Right forelimb (tissue), 1 donor: ENCODE measurements around the gene S100PBP.
A peak's percentile ranks its signal among the peaks of the same experiment; 100 is the strongest.
"Not testable (repeated sequence)": the region's sequence is repeated elsewhere in the genome, so short reads cannot be mapped to it uniquely, and the experiment has no call there.

Experiments used
- DNase-seq: peaks from one replicate; pipeline ENCODE4 v3.0.0-alpha.2; 2018

S100PBP gene

DNA sequence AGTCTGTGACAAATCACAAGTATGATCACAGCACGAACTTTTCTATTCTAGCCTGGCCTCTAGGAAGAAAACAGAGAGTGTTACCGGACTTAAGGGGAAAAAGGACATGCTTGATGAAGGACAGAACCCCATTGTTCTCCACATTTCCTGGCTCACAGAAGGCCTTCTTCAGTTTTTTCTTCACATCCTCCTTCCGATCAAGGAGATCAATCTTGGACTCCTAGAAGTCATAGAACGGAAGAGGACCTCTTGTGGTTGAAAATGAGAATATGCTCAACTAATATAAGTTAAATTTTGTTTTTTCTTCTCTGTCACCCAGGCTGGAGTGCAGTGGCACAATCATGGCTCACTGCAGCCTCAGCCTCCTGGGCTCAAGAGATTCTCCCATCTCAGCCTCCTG, 30.6 kb upstream of the S100PBP start:
- no peak for DNase-seq

DNA sequence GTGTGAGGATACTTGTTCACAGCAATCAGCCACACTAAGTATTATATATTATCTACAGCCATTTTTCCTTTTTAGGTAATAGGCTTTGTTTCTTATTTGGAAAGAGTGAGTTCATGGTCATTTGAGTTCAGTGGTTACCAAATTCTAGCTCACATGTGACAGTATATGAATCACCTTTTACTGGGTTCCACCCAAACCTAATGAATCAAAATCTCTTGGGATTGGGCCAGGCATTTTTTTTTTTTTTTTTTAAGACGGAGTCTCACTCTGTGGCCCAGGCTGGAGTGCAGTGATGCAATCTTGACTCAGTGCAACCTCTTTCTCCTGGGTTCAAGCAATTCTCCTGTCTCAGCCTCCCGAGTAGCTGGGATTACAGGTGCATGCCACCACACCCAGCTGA, 28.1 kb upstream of the S100PBP start:
- DNase-seq, result not testable (repeated sequence)

DNA sequence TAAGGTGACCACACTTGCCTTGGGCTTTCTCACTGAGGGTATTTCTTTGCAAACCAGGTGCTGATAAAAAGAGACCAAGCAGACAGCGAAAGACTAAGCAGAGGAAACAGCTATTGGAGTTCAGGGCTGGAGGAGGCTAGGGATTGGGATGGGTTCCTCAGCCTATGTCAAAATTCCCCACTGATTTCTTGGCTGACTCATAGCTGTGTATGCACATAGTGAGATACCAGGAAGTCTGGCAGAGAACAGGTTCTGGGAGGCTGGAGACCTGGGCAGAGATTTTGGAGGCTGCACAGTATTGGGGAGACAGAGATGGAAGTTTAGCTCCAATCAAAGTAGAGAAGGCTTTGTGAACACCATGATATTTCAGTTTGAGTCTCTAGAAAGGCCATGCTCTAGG, 25.6 kb upstream of the S100PBP start:
- no peak for DNase-seq

DNA sequence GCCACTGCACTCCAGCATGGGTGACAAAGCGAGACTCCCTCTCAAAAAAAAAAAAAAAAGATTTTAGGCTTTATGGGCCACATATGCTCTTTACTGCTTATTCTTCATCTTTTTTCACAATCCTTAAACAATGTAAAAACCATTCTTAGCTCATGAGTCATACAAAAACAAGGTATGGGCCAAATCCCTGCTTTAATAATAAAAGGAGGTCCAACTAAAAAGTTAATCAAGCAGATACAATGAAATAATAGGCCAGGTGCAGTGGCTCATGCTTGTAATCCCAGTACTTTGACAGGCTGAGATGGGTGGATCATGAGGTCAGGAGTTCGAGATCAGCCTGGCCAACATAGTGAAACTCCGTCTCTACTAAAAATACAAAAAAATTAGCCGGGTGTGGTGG, 21.7 kb upstream of the S100PBP start:
- DNase-seq, result not testable (repeated sequence)

DNA sequence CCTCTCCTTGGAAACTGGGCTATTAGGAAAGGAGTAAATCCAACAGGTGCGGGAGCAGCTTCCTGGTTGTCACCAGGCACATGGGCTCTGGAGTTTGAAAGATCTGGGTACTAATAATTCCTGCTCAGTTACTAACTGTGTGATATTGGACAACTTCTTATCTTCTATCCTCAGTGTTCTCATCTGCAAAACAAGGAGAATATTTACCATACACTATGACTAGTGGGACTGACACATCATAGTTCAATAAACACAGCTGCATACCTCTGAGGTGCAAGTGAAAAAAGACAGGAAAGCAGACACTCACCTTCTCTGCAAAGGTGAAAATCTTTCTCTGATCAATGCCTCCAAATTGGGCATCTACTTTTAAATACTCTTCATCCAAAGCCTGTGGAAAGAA, 20.0 kb upstream of the S100PBP start:
- no peak for DNase-seq

DNA sequence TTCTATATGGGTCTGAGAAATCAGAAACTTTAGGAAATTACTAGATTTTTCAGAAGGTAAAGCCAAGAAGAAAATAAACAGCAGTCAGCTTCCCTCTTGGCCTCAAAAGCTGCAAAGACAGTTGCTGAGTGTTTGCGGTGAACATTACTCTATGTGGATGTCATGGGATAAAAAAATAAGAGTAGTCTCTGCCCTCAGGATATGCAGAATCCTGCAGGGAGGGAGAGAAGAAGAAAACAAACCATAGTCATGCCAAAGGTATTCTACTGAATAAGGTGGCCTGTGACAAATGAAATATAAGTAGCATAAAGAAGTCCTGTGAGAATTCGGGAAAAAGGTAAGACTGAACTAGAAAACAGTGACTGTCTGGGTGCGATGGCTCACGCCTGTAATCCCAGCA, 19.3 kb upstream of the S100PBP start:
- DNase-seq, result no peak

DNA sequence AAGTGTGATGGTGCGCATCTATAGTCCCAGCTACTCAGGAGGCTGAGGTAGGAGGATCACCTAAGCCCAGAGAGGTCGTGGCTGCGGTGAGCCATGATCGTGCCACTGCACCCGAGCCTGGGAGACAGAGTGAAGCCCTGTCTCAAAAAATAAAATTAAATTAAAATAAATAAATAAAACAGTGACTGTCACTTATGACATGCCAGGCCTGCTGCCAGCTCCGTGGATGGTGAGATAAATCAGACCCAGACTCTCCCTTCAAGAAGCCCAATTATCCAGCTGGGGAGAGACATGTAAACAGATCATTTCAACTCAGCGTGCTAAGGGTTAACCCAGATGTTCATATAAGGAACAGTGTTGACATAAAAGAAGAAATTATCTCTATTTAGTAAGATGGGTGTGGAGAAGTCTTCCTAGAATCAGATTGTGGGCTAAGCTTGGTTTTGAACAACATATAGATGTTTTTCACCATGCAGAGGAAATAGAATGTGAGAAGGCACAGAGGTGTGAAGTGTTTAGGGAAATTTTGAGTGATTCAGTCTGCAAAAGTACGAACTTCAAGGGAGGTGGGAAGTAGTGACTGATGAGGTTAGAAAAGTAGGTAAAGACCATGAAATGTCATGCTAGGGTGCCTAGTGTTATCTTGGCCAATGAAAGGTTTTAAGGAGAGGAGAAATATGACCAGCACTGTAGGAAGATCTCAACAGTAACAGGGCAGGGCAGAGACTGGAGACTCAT, 18.6 kb upstream of the S100PBP start:
- no peak for DNase-seq

DNA sequence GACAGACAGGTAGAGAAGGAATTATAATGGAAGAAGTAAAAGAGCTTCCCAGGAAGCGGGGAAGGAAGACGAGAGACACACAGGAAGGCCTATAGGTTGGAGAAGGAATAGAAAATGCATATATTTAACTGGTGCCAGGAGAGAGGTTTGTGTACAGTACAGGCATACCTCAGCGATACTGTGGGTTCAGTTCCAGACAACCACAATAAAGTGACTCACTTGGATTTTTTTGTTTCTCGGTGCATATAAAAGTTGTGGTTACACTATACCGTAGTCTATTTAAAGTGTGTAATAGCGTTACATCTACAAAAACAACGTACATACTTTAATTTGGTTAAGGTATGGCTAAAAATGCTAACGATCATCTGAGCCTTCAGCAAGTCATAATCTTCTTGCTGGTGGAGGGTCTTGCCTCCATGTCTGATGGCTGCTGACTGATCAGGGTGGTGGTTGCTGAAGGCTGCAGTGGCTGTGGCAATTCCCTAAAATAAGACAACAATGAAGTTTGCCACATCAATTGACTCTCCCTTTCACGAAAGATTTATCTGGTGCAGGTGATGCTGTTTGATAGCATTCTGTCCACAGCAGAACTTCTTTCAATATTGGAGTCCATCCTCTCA, 16.2 kb upstream of the S100PBP start:
- DNase-seq, result no peak

DNA sequence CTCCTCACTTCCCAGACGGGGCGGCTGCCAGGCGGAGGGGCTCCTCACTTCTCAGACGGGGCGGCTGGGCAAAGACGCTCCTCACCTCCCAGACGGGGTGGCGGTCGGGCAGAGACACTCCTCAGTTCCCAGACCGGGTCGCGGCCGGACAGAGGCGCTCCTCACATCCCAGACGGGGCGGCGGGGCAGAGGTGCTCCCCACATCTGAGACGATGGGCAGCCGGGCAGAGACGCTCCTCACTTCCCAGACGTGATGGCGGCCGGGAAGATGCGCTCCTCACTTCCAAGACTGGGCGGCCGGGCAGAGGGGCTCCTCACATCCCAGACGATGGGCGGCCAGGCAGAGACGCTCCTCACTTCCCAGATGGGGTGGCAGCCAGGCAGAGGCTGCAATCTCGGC, 13.0 kb upstream of the S100PBP start:
- DNase-seq, result not testable (repeated sequence)

DNA sequence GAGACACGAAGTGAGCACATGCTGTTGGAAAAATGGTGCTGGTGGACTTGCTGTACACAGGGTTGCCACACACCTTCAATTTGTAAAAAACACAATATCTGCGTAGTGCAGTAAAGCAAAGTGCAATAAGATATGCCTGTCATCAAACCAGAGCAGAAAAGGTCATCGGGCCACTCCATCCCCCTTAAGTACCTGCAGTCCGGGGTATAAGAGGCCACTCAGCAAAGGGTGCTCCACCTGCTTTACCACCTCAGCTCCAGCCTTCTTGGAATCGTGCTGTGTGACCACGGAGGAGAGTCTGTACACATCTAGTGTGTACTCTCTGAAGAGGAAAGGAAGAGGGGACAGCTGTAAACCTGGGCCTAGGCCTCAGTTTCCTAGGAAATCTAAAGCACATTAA, 11.2 kb upstream of the S100PBP start:
- DNase-seq, result no peak

DNA sequence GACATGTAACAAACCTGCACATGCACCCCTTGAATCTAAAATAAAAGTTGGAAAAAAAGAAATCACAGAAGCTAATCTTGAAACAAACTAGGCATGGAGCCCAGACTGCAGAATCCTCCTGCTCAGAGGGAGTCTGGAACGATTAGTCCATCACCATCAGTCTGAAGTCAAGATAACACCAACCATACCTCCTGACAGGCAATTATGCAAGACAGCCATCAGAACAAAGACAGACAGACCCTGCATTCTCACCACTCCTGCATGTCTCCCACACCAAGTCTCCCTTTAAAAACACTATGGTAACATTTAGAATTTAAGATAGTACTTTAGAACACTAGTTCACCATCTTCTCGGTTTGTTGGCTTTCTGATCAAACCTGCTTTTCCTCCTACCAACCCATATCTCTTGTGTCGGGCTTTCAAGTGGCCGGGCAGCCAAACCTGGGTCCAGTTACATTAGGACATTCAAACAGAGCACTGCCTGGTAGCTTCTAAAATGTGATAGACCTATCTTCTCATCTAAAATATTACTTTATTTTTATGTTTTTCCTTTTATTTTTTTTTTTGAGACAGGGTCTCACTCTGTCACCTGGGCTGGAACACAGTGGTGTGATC, 10.4 kb upstream of the S100PBP start:
- DNase-seq, result no peak

DNA sequence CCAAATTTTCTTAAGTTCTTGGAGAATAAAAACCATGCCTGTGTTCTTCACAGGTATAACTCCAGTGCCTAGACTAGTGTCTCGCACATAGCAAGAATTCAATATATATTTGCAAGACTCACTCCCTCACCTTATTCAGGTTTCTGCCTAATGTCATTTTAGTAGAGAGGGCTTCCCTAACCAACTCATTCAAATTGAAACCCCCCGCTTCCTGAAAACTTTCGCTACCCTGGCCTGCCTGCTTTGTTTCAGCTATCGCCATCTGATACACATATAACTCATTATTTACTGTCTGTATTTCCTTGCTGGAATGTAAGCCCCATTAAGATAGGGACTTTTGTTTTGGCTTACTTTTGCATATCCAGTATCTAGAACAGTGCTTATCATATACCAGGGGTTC, 8.9 kb upstream of the S100PBP start:
- DNase-seq, result no peak

DNA sequence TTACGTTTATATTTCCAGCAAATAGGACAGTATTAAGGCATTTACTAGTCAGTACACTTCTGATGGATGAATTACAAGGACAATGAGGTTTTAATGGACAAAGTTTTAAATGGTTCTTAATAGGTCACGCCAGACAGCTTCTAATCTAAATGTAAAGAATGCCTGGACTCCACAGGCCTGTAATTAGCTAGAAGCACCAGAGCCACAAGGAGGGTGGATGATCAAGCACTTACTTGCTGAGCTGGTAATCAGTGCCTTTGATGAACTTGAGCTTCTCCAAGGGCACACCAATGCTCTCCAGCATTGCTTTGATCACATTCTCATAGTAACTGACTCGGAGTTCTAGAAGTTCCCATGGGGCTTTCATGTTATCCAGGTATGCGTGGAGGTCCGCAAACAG, 7.1 kb upstream of the S100PBP start:
- DNase-seq, result no peak

DNA sequence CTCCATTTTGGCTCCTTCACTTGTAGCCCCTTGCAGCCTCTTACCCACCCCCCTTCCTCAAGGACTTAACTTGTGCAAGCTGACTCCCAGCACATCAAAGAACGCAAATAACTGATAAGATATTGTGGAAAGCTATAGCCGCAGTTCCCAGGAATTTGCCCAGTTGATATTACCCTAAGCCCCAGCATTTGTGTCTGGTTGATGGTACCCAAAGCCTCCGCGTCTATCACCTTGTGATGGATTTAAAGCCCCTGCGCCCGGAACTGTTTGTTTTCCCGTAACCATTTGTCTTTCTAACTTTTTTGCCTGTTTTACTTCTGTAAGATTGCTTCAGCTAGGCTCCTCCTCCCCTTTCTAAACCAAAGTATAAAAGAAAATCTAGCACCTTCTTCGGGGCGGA, 6.2 kb upstream of the S100PBP start:
- no peak for DNase-seq

DNA sequence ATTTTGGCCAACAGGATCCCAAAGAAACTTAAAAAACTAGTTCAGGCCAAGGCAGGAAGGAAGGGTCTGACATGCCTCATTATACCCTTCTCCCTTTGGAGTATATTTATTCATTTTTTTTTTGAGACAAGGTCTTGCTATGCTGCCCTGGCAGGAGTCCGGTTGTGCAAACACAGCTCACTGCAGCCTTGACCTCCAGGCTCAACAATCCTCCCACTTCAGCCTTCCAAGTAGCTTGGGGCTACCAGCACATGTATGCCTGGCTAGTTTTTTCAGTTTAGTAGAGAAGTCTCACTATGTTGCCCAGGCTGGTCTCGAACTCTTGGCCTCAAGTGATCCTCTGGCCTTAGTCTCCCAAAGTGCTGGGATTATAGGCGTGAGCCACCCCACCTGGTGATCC, 5.5 kb upstream of the S100PBP start:
- no peak for DNase-seq

DNA sequence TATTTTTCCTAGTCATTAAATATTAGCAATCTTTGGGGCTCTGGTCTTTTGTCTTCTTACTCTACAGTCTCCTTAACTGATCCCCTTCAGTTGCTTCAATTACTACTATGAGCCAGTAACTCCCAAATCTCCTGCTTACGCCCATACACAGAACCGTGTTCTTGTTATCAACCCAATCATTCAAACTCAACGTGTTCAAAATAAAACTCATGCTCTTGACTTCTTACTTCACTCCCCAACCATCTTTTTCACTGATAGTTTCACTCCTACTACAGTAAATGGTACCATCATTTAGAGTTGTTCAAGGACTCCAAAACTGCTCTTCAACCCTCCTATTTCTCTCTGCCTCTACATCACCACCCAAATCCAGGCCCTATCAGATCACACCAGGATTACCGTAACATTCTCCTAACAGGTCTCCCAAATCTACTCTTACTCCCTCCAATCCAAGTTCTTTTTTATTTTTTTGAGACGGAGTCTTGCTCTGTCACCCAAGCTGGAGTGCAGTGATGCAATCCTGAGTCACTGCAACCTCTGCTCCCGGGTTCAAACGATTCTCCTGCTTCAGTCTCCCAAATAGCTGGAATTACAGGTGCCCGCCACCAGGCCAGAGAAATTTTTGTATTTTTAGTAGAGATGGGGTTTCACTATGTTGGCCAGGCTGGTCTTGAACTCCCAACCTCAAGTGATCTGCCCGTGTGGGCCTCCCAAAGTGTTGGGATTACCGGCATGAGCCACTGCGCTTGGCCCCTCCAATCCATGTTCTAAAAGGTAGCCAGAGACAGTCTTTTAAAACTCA, 3.3 kb upstream of the S100PBP start:
- DNase-seq, result no peak

DNA sequence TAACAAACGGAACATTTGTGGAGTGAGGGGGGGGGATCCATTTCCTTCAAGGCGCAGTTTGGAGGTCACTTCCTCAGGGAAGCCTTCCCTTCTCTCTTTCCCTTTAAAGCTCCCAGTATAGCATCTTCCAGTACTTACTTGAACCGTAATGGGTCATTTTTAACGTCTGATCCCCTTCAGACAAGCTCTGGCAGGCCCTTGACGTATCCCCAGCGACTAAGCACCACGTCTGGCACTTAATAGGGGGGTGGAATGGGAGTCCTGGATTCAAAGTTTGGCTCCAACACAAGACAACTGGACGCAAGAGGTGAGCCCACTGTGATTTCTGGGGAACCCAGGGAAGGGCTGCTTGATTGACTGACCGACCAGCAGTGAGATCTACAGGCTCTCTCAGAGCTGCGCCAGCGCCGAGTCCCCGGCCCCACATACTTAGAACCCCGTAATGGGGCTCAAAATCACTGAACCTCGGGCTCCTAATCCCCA, 736 bp upstream of the S100PBP start:
- no peak for DNase-seq

DNA sequence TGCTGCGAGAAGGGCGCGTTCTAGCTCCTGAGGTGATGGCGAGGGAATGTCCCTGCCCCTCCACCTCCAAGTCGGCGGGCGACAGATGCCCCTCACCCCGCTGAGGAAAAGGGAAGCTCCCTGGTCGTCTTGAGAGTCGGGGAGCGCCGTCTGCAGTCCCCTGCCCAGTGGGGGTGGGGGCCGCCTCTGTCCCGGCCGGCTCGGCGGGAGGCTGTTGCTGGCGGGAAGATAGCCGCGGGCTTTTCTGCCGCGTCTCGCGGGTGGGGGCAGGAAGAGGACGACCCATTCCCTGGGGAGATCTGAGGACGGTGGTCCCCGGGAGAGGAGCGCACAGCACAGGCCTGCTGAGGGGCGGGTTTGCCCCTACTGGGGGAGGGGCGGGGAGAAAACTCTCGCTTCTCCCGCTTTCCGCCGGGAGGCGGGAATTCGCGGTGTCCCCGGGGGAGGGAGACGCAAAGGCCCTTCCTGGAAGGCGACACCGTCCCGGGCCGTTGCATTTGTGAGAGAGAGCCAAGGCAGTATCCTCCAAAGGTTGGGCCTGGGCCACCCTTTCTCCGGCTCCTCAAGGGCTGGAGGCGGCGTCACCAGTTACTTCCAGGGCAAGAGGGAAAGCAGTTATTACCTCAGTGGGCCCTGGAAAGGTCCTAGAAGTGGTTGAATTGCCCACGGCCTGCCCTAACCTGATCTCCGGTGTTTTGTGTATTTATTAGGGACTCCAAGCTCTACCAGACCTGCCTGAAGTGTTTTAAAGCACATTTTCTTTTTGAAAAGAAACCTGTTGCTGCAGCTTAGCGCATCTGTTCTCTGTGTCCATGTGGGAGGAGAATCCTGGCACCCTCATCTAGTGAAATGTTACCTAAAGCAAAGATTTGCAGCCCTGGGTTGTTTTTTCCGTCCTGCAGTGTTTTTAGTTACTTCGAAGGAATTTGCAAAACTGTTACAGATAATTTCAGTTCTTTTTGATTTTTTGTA, 648 bp downstream of the S100PBP start:
- DNase-seq, result peak; percentile 82

DNA sequence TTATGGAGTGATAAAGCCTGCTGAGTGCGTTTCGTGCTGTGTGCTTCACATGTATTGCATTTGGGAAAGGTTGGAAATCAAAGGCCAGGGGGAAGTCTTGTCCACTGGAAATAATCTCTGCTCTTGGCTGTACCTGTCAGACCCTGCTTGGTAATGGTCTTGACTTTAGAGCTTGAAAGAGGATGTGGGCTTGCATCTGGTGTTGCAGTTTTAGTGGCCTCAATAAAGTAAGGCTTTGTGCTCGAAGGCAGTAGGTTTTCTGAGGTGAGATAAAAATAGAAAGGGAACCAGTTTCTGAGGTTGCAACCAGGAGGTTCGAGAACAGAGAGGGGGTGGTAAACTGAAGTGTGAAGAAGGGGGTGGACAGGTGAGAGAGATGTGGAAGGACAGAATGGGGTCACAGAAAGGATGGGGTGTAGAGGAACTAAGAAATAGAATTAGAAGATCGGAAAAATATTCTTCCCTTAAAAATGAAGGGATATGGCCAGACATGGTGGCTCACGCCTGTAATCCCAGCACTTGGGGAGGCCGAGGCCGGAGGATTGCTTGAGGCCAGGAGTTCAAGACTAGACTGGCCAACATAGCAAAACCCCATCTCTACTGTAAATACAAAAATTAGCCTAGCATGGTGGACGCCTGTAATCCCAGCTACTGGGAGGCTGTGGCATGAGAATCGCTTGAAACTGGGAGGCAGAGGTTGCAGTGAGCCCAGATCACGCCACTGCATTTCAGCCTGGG, 1.5 kb downstream of the S100PBP start:
- no peak for DNase-seq

DNA sequence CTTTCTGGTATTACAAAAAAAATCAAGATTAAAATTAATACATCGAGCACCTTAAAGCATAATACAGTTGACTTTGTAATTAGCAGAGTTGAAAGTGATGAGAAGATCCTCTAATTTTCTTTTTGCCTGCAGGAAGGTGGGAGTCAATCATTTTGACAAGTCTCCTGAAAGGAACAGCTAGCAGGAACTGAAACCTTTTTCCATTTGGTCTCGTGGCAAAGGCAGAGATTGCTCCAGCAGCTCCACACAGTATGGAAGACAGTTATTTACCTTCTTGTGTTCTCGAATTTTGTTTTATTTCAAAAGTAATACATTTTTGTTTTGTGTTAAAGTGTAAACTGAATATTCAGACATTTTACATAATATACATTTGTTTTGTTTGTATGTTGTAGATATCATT, 7.7 kb downstream of the S100PBP start:
- DNase-seq, result no peak

DNA sequence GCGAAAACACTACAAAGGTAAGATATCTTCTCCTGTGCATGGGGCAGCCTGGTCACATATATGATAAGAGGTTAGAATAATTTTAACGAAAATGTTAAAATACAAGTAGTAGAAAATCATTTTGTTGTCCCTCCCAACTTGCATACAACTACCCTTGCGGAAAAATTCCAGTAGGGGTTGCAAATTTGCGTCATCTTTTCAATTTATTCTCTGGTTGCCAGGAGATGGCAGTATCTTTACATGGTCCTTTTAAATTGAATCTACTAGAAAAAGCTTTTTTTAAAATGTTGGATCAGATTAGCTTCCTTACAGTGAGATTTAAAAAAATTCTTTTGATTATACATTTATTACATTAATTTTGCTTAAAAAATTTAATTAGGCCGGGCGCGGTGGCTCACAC, 10.9 kb downstream of the S100PBP start:
- no peak for DNase-seq
